Caco-2 (cell line): ENCODE measurements around the gene PAFAH1B1. TPM values are rescaled to one million over a fixed set of nuclear protein-coding genes. Genes with fewer than 3 reads are reported as not detected.

Experiments used
- BruUV-seq: library from RNA; stranded (reverse); fragments of 400-500 nt; replicated peaks from 2 replicates; lab custom pipeline; 2021; lab: Mats Ljungman, UMichigan
- CTCF ChIA-PET: fragments of 300-600 bp; sonication (Branson Sonifier 250); formaldehyde crosslinking; loops from one replicate; lab custom pipeline; 2022; ENCODE audit warnings: antibody characterized with exemption; lab: Charles Lee
- POLR2A ChIA-PET: fragments of 300-600 bp; sonication (Branson Sonifier 250); formaldehyde crosslinking; loops from one replicate; lab custom pipeline; 2022; ENCODE audit warnings: antibody characterized with exemption; lab: Charles Lee
- DNase-seq, 2 experiments: peaks; one replicate each; pipeline versions ENCODE4 v3.0.0 to v3.0.0-alpha.2; 2020 to 2022
- H3K27me3 ChIP-seq: replicated peaks from 2 replicates; pipeline ENCODE4 v1.6.0; 2011; ENCODE audit warnings: low read length; ENCODE audit not compliant: control insufficient read depth, insufficient read depth
- H3K36me3 ChIP-seq: 2 replicates; pipeline ENCODE4 v1.5.1; 2011; ENCODE audit warnings: low read length; ENCODE audit not compliant: control insufficient read depth, insufficient read depth
- H3K4me1 ChIP-seq: fragments of 250-450 bp; sonication (Bioruptor Pico); 2 replicates; pipeline ENCODE4 v1.5.1; 2020; ENCODE audit warnings: mild to moderate bottlenecking
- H3K4me3 ChIP-seq: 2 replicates; pipeline ENCODE4 v1.5.1; 2011; ENCODE audit warnings: low read depth, mild to moderate bottlenecking, control low read depth, low read length
- H3K9me3 ChIP-seq: fragments of 250-450 bp; sonication (Bioruptor Pico); 2 replicates; pipeline ENCODE4 v1.5.1; 2020; ENCODE audit warnings: mild to moderate bottlenecking, moderate library complexity
- H3K27ac Mint-ChIP-seq: one replicate; pipeline ENCODE4 v1.8.0; 2022; ENCODE audit warnings: mixed read lengths; ENCODE audit not compliant: unreplicated experiment
- H3K27me3 Mint-ChIP-seq: one replicate; pipeline ENCODE4 v1.8.0; 2022; ENCODE audit warnings: mixed read lengths; ENCODE audit not compliant: insufficient read depth, unreplicated experiment
- H3K36me3 Mint-ChIP-seq: one replicate; pipeline ENCODE4 v1.8.0; 2022; ENCODE audit warnings: mild to moderate bottlenecking, mixed read lengths; ENCODE audit not compliant: insufficient read depth, unreplicated experiment
- H3K4me1 Mint-ChIP-seq: one replicate; pipeline ENCODE4 v1.8.0; 2022; ENCODE audit warnings: low read depth, mixed read lengths; ENCODE audit not compliant: unreplicated experiment
- H3K4me3 Mint-ChIP-seq: one replicate; pipeline ENCODE4 v1.8.0; 2022; ENCODE audit warnings: mild to moderate bottlenecking, moderate library complexity, mixed read lengths; ENCODE audit not compliant: unreplicated experiment
- H3K9me3 Mint-ChIP-seq: one replicate; pipeline ENCODE4 v1.8.0; 2022; ENCODE audit warnings: mixed read lengths; ENCODE audit not compliant: unreplicated experiment
- intact Hi-C: fragments of 100-400 bp; cut with micrococcal nuclease; formaldehyde crosslinking; loops from one replicate; pipeline ENCODE4 v1.10.0; 2022; ENCODE audit not compliant: unreplicated experiment
- total RNA-seq: library from RNA; stranded (reverse); gene quantifications from 2 replicates; pipeline ENCODE4 v1.2.3, GENCODE V29; 2022
- TF ChIP-seq, protein P1 (sequence below), 2 experiments: fragments of 200-600 bp in 1 of 2; IDR thresholded peaks; 1 replicate in 1 of 2; 2 replicates in 1 of 2; pipeline versions ENCODE4 v1.5.1 to v1.8.0; 2011 to 2022; ENCODE audit warnings: antibody characterized with exemption in 1 of 2, control low read depth in 1 of 2, inconsistent platforms in 1 of 2, low read depth in 1 of 2, low read length in 1 of 2, mild to moderate bottlenecking in 1 of 2, moderate library complexity in 1 of 2; ENCODE audit not compliant: insufficient read depth in 1 of 2, severe bottlenecking in 1 of 2, unreplicated experiment in 1 of 2

Gene PAFAH1B1
- total RNA-seq, 1 experiment from 2014 or later = 141 TPM

- H3K36me3 ChIP-seq = no peaks in the 10 kb centered on the region
- H3K27ac Mint-ChIP-seq = no peak overlapping the region
Observed at GRCh38 chr17:2580661-2581060, 12.8 kb upstream of the PAFAH1B1 start.

GRCh38 chr17:2582493-2582892, 11.0 kb upstream of the PAFAH1B1 start:
- Mint-ChIP-seq H3K36me3 (no peaks in the 10 kb centered on the region), H3K9me3 (no peaks in the 10 kb centered on the region), H3K27ac (no peak overlapping the region), H3K4me3 (no peak overlapping the region), H3K4me1 (no peaks in the 10 kb centered on the region), H3K27me3 (peaks cover 4% of the 10 kb centered on the region)
- no peak overlapping the region for H3K4me3 ChIP-seq
- CTCF ChIA-PET = no interaction called here
- H3K27me3 ChIP-seq = no peaks in the 10 kb centered on the region
- intact Hi-C loops = no loop called here
- no peak for DNase-seq
- POLR2A ChIA-PET = no interaction called here
- TF ChIP-seq, protein P1, sequence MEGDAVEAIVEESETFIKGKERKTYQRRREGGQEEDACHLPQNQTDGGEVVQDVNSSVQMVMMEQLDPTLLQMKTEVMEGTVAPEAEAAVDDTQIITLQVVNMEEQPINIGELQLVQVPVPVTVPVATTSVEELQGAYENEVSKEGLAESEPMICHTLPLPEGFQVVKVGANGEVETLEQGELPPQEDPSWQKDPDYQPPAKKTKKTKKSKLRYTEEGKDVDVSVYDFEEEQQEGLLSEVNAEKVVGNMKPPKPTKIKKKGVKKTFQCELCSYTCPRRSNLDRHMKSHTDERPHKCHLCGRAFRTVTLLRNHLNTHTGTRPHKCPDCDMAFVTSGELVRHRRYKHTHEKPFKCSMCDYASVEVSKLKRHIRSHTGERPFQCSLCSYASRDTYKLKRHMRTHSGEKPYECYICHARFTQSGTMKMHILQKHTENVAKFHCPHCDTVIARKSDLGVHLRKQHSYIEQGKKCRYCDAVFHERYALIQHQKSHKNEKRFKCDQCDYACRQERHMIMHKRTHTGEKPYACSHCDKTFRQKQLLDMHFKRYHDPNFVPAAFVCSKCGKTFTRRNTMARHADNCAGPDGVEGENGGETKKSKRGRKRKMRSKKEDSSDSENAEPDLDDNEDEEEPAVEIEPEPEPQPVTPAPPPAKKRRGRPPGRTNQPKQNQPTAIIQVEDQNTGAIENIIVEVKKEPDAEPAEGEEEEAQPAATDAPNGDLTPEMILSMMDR (IDR thresholded peaks at IDR 0.05; ENCODE audit: insufficient read depth in 1 of 2, low read depth in 1 of 2, low read length in 1 of 2, severe bottlenecking in 1 of 2, unreplicated experiment in 1 of 2) = no peak
- no TSS peak for BruUV-seq
- H3K9me3 ChIP-seq = no peaks in the 10 kb centered on the region
- H3K4me1 ChIP-seq = no peaks in the 10 kb centered on the region
- no peaks in the 10 kb centered on the region for H3K36me3 ChIP-seq

More at GRCh38 chr17:2580661-2581060, 12.8 kb upstream of the PAFAH1B1 start:
- TF ChIP-seq, protein P1 (IDR thresholded peaks at IDR 0.05; ENCODE audit: insufficient read depth in 1 of 2, low read depth in 1 of 2, low read length in 1 of 2, severe bottlenecking in 1 of 2, unreplicated experiment in 1 of 2) = no peak
- no peaks in the 10 kb centered on the region for H3K27me3 ChIP-seq
- Mint-ChIP-seq H3K4me1 (no peaks in the 10 kb centered on the region), H3K9me3 (no peaks in the 10 kb centered on the region), H3K4me3 (no peak overlapping the region), H3K36me3 (no peaks in the 10 kb centered on the region), H3K27me3 (peaks cover 4% of the 10 kb centered on the region)
- no peaks in the 10 kb centered on the region for H3K9me3 ChIP-seq
- ChIA-PET POLR2A (interaction anchor here (0.9 kb wide), 1 partner anchor 69 kb away, joined by 3 read pairs; the partner anchor contains the start of gene METTL16), CTCF (no interaction called here)
- H3K4me3 ChIP-seq = no peak overlapping the region
- no peak for DNase-seq
- no peaks in the 10 kb centered on the region for H3K4me1 ChIP-seq
- intact Hi-C loops = no loop called here
- BruUV-seq = no TSS peak

GRCh38 chr17:2591040-2591640, 2.3 kb upstream of the PAFAH1B1 start:
- no peaks in the 10 kb centered on the region for H3K27me3 Mint-ChIP-seq
- no peak overlapping the region for H3K4me3 Mint-ChIP-seq
- no peaks in the 10 kb centered on the region for H3K36me3 ChIP-seq
- H3K9me3 ChIP-seq = no peaks in the 10 kb centered on the region
- peaks cover 23% of the 10 kb centered on the region for H3K36me3 Mint-ChIP-seq
- DNase-seq = no peak
- no peaks in the 10 kb centered on the region for H3K9me3 Mint-ChIP-seq
- no peaks in the 10 kb centered on the region for H3K27me3 ChIP-seq
- TF ChIP-seq, protein P1 (IDR thresholded peaks at IDR 0.05; ENCODE audit: insufficient read depth in 1 of 2, low read depth in 1 of 2, low read length in 1 of 2, severe bottlenecking in 1 of 2, unreplicated experiment in 1 of 2) = no peak
- H3K4me3 ChIP-seq = no peak overlapping the region
- ChIA-PET CTCF (no interaction called here), POLR2A (interaction anchor here (0.7 kb wide), 1 partner anchor 64 kb away, joined by 6 read pairs; no protein-coding TSS in a partner anchor)
- no peak overlapping the region for H3K27ac Mint-ChIP-seq
- intact Hi-C loops = loop anchor here (5.0 kb wide), 2 partner anchors 79 to 121 kb away; partner anchors contain the start of genes CLUH and METTL16
- H3K4me1 Mint-ChIP-seq = peaks cover 3% of the 10 kb centered on the region
- H3K4me1 ChIP-seq = peaks cover 8% of the 10 kb centered on the region; the same call in 1 of the 2 replicates
- no TSS peak for BruUV-seq
